ENCODE data around the gene LEMD3.

- no peak for TF ChIP-seq ZFP36 (IDR thresholded peaks at IDR 0.05; ENCODE audit: borderline replicate concordance, partially characterized antibody)
- no peak for TF ChIP-seq USF2 (IDR thresholded peaks at IDR 0.05)
- TF ChIP-seq FOSL2 (IDR thresholded peaks at IDR 0.05): no peak
- TF ChIP-seq FOSL2 (CRISPR knock-in tag; IDR thresholded peaks at IDR 0.05): no peak
- TF ChIP-seq REST (IDR thresholded peaks at IDR 0.05): no peak
- no peak for TF ChIP-seq CTCF (IDR thresholded peaks at IDR 0.05)
- TF ChIP-seq GATA3 (IDR thresholded peaks at IDR 0.05; ENCODE audit: borderline replicate concordance): no peak
- TF ChIP-seq KDM1A (IDR thresholded peaks at IDR 0.05; ENCODE audit: low read depth): no peak
- no peak for TF ChIP-seq HDAC2 (IDR thresholded peaks at IDR 0.05)
- TF ChIP-seq CHD4 (IDR thresholded peaks at IDR 0.05; ENCODE audit: borderline replicate concordance): no peak
- TF ChIP-seq SMC3 (IDR thresholded peaks at IDR 0.05): no peak
- TF ChIP-seq MAX (IDR thresholded peaks at IDR 0.05): no peak
Observed at GRCh38 chr12:65162609-65163008, 6.8 kb upstream of the LEMD3 start.

Measured in A549 (cell line).